HG03460 (cell line): Measurements from ENCODE around the gene MYADML2.
"Not testable (repeated sequence)": the region's sequence is repeated elsewhere in the genome, so short reads cannot be mapped to it uniquely, and the experiment has no call there.

ENCODE experiments used
- ATAC-seq: cut with Tn5 transposase; IDR thresholded peaks from one replicate; pipeline ENCODE4 v1.9.1; 2021; ENCODE audit not compliant: unreplicated experiment

MYADML2 gene, protein sequence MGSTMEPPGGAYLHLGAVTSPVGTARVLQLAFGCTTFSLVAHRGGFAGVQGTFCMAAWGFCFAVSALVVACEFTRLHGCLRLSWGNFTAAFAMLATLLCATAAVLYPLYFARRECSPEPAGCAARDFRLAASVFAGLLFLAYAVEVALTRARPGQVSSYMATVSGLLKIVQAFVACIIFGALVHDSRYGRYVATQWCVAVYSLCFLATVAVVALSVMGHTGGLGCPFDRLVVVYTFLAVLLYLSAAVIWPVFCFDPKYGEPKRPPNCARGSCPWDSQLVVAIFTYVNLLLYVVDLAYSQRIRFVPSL

DNA sequence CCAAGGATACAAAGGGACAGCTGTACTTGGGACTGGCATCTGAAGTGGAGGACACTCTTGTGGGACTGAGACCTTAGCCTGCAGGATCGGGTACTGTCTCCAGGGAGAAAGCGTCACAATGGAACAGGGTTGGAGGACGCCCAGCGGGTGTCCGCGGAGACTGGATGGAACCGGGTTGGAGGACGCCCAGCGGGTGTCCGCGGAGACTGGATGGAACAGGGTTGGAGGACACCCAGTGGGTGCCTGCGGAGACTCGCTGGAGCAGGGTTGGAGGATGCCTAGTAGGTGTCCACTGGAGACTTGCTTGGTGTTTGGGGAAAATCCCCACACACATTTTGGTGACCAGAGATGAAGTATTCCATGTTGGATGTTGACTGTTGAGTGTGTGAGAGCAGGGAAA, at the start of gene MYADML2:
MYADML2 (minus strand) TSS at position 45 of the 400 bp plus-strand sequence. CDS start 5,492 bp downstream, outside the sequence.
- no peak for ATAC-seq

DNA sequence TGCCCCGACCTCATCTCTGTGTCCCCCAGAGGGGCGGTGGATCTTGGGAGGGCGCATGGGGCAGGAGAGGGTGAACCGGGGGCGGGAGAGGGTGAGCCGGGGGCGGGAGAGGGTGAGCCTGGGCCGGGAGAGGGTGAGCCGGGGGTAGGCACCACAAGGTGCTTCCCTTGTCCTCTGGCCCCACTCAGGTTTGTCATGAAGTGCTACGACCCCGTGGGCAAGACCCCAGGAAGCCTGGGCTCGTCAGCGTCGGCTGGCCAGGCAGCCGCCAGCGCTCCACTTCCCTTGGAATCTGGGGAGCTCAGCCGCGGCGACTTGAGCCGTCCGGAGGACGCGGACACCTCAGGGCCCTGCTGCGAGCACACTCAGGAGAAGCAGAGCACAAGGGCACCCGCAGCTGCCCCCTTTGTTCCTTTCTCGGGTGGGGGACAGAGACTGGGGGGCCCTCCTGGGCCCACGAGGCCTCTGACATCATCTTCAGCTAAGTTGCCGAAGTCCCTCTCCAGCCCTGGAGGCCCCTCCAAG, 49.3 kb upstream of the MYADML2 start:
- no peak for ATAC-seq

DNA sequence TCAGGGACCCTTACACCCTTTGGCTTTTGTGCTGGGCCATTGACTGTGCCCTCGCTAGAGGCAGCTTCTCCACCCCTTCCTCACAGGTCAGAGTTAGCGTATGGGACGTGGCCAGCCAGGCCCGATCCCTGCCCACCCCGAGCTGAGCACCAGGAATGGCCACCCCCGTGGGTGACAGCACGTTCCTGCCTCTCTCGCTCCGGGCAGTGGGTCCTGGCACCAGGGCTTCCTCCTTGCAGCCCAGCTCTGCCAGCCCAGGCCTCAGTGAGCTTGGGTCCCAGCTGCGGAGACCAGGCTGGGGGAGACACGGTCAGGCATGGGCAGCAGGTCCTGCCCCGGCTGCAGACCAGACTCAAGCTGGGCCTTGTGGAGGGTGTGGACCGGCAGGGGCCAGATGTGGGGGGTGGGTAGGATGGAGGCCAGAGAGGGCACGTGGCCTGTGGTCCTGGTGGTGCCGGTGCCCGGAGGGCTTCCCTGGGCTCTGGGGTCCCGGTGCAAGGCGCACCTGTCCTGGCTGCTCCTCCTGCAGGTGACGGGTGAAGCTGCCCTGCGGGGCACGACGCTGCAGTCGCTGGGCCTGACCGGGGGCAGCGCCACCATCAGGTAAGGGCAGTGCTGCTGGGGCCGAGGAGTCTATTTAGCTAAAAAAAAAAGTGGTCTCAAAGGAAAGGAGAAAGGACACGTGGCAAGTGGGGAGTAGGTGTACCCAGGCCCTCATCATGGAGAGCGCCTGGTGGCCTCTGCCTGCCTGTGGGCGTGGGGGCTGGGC, 48.6 kb upstream of the MYADML2 start:
- no peak for ATAC-seq

DNA sequence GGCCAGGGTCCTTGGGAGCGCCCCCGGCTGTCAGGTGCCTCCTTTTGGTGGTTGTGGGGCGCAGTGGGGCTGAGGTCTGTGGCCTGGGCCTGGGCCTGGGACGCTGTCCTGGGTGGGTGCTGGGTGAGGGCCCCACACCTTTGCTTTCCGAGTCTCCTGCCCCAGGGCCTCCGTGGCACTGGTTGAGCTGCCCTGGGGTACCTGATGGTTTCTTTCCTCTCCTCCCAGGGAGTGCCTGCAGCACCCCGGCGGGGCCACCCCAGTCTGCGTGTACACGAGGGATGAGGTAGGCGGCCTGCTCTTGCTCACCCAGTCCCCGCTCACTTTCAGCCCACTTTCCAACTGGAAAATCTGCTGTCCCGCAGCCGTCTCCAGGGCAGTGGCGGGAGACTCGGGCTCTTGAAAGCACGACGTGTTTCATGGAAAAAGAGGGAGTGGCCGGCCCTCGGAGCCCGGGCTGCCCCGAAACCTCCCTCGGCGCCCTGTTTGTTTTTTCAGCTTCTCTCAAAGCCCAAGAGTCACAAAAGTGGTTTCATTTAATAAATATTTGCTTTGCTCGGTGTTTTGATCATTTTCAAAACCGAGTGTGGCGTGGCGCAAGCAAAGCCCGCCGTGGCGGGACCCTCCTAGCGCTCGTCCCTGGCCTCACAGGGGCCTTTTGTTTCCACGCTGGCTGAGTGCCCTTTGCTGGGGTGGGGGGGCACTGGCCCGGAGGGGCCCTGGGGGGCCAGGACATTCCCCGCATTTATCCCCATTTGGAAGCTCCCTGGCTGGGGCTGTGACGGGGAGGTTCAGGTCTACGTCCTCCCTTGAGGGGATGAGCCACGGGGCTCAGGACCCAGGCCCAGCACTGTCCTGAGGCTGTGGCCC, 47.8 kb upstream of the MYADML2 start:
- no peak for ATAC-seq

DNA sequence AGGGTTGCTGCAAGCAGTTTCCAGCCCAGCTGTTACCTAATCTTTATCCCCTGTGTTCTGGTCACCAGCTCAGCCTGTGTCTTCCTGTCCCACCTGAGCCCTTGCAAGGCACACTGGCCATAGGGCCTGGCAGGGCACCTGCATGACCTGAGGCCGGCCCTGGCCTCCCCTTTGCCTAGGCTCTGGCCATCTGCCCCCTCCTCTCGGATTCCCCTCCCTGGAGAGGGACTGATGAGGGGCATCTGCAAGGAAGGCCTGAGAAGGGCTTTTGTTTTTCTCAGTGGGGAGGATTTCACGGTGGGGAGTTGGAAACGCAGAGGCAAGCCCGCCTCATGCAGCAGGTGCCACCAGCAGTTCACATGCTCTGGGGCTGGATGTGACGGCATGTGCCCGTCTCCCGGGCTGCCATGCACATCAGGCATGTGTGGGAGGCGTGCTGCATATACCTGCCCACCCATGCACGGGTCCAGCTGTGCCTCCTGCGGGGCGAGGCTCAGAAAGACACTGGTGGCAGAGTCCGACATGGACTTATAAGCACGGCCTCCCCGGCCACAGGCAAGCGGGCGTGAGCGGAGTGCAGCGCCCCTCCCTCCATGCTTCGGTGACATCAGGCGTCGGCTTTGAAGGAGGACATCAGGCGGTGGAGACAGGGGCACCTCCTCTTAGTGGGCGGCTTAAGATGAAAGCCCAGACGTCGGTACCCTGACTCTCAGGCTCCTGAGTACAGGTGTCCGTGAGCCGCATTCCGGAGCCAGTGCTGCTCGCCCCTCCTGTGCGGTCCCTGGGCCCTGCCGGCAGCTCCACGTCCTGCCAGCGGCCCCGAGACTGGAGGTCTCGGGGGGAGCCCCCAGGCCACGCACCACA, 46.9 kb upstream of the MYADML2 start:
- no peak for ATAC-seq

DNA sequence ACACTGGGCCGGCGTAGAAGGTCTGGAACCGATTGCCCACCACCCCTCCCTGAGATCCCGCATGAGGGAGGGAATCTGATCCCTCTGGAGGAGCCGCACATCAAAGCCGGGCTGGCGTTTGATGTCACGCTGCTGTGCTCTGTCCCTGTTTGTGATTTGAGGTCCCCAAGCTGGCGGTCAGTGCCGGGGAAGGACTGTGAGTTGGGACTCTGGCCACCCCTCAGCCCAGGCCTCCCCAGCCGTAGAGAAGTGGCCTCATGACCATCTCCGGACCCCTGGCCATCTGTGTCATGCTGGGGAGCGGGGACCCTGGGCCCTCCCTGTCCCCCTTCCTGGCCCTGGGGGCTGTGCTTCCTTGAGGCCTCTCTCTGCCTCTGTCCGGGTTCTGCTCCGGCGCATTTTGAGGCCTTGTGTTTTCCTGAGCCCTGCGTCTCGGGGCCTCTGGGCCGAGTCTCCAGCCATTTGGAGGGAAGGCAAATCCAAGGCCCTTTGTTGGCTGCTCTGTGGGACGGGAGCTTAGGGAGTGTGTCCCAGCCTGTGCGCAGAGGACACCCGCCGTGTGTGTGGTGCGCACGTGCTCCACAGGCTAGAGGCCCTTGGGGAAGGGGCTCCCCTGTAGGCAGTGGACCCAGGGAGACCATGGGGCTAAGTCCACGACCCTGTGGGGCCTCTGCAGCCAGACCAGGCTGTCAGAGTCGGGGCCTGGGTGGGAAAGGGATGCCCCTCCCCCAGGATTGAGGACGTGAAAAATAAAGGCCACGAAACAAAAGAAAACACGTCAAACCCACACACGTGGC, 45.5 kb upstream of the MYADML2 start:
- no peak for ATAC-seq

DNA sequence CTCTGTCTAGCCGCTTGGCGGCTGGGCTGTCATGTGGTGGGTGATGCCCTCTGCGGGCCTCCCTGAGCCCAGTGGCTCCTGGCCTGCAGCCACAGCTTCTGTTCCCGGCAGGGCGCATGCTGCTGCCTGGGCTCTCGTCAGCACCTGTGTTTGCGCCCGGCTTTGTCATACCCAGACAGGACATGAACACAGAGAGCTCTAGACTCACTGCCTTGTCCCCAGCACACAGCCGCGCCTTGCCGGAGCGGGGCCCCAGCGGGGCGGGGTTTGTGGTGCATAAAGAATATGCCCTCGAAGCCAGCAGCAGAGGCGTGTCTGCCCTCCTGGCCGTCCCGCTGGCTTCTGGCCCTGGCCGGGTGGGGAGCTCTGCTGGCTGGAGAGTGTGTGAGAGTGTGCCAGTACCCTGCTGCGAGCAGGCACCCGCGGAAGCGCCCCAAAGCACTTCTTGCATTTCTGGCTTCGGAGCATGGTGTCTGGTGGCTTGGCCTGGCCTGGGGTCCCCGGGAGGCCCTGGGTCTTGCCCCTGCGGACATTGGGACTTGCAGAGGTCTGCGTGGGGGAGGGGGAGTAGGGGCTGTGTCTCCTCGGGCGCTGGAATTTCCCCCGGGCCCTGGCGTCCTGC, 44.8 kb upstream of the MYADML2 start:
- no peak for ATAC-seq

DNA sequence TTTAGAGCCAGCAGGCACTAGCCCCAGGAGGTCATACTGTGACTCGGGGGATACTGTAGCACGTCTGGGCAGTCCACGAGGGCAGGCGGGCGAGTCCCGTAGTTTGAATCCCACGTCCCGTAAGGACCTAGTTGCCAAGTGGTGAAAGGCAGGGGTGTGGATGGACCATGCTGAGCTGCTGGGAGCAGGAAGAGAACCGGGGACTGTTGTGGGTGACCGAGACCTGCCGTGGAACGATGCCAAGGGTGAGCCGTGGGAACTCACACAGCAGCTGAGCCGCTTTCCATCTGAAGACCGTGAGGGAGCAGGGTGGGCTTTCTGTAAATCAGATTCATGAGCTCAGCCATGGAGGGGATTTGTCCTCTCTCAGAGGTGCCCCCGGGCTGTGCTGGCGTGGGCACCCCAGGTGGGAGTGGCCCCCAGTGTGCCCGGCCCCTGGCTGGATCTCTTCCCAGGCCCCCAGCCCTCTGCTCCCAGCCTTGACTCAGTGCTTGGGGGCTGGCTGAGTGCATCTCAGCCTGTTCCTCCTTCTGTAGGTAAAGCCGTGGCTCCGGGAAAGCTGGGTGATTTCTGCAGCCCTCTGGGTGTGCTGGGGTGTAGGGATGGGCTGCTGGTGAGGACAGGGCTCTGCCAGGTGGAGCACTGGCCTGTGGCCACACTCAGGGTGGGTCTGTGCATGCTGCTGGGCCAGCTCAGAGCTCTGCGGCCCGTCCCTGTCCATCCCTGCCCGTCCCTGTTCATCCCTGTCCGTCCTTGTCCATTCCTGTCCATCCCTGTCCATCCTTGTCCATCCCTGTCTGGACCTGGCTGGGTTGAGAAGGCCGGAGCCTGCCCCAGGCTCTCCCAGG, 44.0 kb upstream of the MYADML2 start:
- ATAC-seq, result no peak

DNA sequence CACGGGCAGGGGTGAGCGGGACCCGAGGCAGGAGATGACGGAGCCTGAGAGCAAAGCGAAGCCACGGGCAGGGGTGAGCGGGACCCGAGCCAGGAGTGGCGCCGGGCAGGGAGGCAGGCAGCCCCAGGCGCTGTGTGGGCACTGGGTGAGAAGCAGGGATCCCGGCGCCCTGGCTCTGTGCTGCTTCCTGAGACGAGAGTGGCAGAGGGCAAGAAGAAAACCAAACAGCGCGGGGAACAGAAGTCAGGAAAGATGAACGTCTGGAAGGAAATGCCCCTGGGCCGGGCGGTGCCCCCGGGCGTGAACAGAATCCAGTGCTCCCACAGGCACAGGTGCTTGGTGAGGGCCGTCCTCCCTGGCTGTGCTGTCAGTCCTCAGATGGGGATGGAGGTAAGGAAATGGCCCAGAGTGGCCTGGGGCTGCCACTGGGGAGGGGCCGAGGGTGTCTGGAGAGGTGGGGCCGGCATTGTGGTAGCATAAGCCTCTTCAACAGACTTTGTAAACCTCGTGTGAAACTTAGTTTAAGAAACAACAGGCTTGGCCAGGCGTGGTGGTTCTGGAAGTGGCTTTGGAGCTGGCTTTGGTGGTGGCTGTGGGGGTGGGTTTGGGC, 40.2 kb upstream of the MYADML2 start:
- no peak for ATAC-seq

DNA sequence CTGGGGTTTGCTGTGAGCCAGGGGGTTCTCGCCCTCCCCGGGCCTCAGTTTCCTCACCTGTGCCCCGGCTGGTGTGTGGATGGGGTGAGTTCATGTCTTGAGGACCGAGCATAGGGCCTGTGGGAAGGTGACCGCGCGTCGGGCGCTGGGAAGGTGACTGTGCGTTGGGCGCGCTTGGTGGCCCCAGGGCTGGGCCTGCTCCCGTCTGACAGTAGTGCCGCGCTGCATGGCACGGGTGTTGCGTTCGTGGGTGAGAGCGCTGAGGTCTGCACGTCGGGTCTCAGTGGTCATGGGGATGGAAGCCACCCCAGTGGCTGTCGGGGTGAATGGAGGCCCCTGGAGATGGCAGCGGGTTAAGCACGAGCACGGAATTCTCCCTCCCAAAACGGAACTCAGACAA, 39.6 kb upstream of the MYADML2 start:
- ATAC-seq, result no peak

DNA sequence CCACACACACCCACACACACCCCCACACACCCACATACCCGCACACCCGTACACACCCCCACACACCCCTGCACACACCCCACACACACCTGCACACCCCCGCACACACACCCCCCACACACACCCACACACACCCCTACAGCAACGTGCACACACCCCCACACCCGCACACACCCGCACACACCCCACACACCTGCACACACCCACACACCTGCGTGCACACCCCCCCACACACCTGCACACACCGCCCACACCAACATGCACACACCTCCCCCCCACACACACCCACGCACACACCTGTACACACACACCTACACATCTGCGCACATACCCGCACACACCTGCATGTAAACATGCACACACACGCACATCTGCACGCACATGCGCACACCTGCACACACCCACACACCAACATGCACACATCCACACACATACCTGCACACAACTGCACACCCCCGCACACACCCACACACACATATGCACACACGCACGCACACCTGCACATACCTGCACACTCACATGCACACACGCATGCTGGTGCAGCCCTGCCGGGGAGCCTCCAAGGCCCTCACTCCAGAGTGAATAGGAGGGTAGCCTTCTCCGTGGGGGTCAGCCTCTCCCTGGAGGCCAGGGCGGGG, 37.9 kb upstream of the MYADML2 start:
- ATAC-seq, result no peak

DNA sequence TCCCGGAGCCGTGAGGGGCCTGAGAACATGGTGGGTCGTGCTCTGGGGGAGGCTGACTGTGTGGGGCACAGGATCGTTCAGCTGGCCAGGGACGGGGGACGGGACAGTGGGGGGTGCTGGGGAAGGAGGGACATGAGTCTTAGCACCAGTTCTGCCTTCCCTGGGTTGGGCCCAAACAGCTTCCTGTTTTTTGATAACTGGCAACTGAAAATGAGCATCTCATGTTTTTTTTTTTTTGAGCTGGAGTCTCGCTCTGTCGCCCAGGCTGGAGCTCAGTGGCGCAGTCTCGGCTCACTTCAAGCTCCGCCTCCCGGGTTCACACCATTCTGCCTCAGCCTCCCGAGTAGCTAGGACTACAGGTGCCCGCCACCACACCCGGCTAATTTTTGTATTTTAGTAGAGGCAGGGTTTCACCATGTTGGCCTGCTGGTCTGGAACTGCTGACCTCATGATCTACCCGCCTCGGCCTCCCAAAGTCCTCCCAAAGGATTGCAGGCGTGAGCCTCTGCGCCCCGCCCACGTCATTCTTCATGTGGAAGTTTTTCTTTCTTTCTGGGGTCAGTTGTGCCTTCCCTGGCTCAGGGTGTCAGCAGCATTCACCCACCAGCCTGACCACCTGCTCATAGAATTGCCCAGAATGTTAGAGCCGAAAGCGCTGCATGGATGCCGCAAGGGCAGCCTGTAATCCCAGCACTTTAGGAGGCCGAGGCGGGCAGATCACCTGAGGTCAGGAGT, 36.8 kb upstream of the MYADML2 start:
- ATAC-seq, result no peak

DNA sequence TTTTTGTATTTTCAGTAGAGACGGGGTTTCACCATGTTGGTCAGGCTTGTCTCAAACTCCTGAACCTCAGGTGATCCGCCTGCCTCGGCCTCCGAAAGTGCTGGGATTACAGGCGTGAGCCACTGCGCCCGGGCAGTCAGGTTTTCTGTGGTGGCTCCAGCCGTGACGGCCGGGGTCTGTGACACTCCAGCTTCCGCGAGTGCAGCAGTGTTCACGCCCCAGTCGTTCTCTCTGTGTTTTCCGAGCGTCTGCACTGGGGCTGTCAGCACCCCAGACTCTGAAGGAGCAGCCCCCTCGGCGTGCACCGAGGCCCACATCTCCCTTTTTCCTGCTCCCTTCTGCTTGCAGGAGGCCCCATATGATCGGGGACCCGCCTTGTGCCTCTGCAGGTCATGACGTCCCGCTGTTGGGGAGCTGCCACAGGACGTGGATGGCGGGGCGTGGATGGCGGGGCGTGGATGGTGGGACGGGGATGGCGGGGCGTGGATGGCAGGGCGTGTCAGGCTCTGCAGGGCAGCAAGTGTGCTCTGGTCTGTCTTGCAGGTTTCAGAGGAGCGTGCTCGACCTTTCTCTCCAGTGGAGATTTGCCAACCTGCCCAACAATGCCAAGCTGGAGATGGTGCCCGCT, 36.1 kb upstream of the MYADML2 start:
- no peak for ATAC-seq

DNA sequence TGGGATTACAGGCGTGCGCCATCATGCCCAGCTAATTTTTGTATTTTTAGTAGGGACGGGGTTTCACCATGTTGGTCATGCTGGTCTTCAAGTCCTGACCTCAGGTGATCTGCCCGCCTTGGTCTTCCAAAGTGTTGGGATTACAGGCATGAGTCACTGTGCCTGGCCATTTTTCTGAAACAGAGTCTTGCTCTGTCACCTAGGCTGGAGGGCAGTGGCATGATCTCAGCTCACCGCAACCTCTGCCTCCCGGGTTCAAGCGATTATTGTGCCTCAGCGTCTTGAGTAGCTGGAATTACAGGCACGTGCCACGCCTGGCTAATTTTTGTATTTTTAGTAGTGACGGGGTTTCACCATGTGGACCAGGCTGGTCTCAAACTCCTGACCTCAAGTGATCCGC, 34.5 kb upstream of the MYADML2 start:
- not testable (repeated sequence) for ATAC-seq

DNA sequence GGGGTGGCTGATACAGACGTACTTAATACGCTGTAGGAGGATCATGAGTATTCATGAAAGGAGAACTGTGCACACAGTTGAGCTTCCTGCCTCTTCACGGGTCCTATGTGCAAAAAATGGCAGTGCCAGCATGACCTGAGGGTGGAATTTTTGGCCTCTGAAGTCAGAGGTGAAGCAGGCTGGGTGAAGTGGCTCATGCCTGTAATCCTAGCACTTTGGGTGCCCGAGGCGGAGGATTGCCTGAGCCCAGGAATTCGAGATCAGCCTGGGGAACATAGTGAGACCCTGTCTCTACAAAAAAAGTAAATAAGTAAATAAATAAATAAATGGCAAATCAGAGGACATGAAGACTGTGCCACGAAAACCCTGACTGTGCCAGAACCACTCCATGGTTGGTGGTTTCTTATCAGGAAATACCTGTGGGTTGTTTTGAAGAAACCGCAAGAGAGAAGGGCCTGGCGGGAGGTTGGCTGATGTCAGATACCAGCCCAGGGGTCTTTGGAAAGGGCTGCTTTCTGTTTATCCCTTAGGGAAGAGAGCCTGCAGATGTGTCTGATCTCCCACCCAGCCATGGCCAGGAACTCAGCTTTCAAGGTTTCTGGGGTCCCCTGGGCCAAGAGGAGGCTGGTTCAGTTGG, 33.8 kb upstream of the MYADML2 start:
- ATAC-seq, result no peak

DNA sequence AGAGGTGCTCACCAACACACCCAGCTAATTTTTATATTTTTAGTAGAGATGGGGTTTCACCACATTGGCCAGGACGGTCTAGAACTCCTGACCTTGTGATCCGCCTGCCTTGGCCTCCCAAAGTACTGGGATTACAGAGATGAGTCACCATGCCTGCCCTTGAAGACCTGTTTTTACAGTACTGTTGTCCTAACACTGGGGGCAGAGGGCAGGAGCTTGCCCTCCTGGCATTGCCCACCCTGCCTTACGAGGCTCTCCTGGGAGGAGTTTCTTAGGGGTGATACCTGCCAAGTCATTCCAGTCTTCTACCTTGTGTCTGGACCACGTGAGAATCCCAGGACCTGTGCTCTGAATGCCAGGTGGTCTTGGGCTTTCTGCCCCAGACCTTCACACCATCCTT, 33.1 kb upstream of the MYADML2 start:
- no peak for ATAC-seq
